ENCODE data around the gene PUM2.

DNA sequence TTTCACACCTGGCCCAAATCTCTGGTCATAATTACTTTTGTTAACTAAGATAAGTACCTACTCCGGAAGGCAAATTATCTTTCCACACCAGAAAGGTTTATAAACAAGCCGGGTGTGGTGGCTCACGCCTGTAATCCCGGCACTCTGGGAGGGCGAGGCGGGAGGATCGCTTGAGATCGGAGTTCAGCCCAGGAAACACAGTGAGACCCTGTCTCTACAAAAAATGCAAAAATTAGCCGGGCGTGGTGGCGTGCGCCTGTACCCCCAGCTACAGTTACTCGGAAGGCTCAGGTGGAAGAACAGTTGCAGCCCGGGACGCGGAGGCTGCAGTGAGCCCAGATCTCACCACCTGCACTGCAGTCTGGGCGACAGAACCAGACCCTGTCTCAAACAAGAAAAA lies 2.1 kb downstream of the PUM2 start:
- TF ChIP-seq, protein P1, sequence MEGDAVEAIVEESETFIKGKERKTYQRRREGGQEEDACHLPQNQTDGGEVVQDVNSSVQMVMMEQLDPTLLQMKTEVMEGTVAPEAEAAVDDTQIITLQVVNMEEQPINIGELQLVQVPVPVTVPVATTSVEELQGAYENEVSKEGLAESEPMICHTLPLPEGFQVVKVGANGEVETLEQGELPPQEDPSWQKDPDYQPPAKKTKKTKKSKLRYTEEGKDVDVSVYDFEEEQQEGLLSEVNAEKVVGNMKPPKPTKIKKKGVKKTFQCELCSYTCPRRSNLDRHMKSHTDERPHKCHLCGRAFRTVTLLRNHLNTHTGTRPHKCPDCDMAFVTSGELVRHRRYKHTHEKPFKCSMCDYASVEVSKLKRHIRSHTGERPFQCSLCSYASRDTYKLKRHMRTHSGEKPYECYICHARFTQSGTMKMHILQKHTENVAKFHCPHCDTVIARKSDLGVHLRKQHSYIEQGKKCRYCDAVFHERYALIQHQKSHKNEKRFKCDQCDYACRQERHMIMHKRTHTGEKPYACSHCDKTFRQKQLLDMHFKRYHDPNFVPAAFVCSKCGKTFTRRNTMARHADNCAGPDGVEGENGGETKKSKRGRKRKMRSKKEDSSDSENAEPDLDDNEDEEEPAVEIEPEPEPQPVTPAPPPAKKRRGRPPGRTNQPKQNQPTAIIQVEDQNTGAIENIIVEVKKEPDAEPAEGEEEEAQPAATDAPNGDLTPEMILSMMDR (IDR thresholded peaks at IDR 0.05), result no peak
- TF ChIP-seq POLR2A (IDR thresholded peaks at IDR 0.05), result no peak
